ENCODE results near the gene RBP7. TPM values are rescaled to one million over a fixed set of nuclear protein-coding genes. Genes with fewer than 3 reads are reported as not detected.
"Not testable (repeated sequence)": the region's sequence is repeated elsewhere in the genome, so short reads cannot be mapped to it uniquely, and the experiment has no call there.

RBP7 gene
- not detected in 2 replicates for total RNA-seq (2014; rRNA removed)
- polyA plus RNA-seq (2012) = 0.30 TPM

GRCh38 chr1:9996624-9997582 is at the start of gene RBP7:
TSS of gene RBP7 (plus strand) at chr1:9997228. CDS start at chr1:9997259, 31 bp downstream.
- DNase-seq (ENCODE audit: low read depth) = no peak

GRCh38 chr1:9957726-9958125 is 39.3 kb upstream of the RBP7 start:
- DNase-seq (ENCODE audit: low read depth) = no peak

- DNase-seq (ENCODE audit: low read depth) = no peak
Observed at GRCh38 chr1:9960011-9960410, 37.0 kb upstream of the RBP7 start.

GRCh38 chr1:9960706-9961562 is 36.1 kb upstream of the RBP7 start:
- DNase-seq (ENCODE audit: low read depth) = peak; percentile 50

GRCh38 chr1:9984253-9984652 is 12.8 kb upstream of the RBP7 start:
- no peak for DNase-seq (ENCODE audit: low read depth)

GRCh38 chr1:9985001-9985400 is 12.0 kb upstream of the RBP7 start:
- no peak for DNase-seq (ENCODE audit: low read depth)

- DNase-seq (ENCODE audit: low read depth) = no peak
Observed at GRCh38 chr1:9989773-9990172, 7.3 kb upstream of the RBP7 start.

- no peak for DNase-seq (ENCODE audit: low read depth)
Observed at GRCh38 chr1:9990944-9991343, 6.1 kb upstream of the RBP7 start.

GRCh38 chr1:9992910-9993309 is 4.1 kb upstream of the RBP7 start:
- no peak for DNase-seq (ENCODE audit: low read depth)

GRCh38 chr1:9993561-9994075 is 3.4 kb upstream of the RBP7 start:
- DNase-seq (ENCODE audit: low read depth) = no peak

GRCh38 chr1:10001016-10001665 is 4.1 kb downstream of the RBP7 start:
- no peak for DNase-seq (ENCODE audit: low read depth)

- not testable (repeated sequence) for DNase-seq (ENCODE audit: low read depth)
Observed at GRCh38 chr1:10005248-10005647, 8.2 kb downstream of the RBP7 start.

GRCh38 chr1:10007169-10007568 is 10.1 kb downstream of the RBP7 start:
- DNase-seq (ENCODE audit: low read depth) = no peak

GRCh38 chr1:10014016-10014415 is 17.0 kb downstream of the RBP7 start:
- no peak for DNase-seq (ENCODE audit: low read depth)

- DNase-seq (ENCODE audit: low read depth) = no peak
Observed at GRCh38 chr1:10019561-10019960, 22.5 kb downstream of the RBP7 start.

- no peak for DNase-seq (ENCODE audit: low read depth)
Observed at GRCh38 chr1:10020086-10020485, 23.1 kb downstream of the RBP7 start.

GRCh38 chr1:10020678-10021077 is 23.6 kb downstream of the RBP7 start:
- not testable (repeated sequence) for DNase-seq (ENCODE audit: low read depth)

- DNase-seq (ENCODE audit: low read depth) = not testable (repeated sequence)
Observed at GRCh38 chr1:10021992-10022391, 25.0 kb downstream of the RBP7 start.

- DNase-seq (ENCODE audit: low read depth) = no peak
Observed at GRCh38 chr1:10022656-10023055, 25.6 kb downstream of the RBP7 start.

GRCh38 chr1:10025354-10025753 is 28.3 kb downstream of the RBP7 start:
- no peak for DNase-seq (ENCODE audit: low read depth)

- DNase-seq (ENCODE audit: low read depth) = no peak
Observed at GRCh38 chr1:10027027-10027426, 30.0 kb downstream of the RBP7 start.

All from LHCN-M2 (cell line).